Activated CD8-positive, alpha-beta memory T cell treated with anti-CD3 and anti-CD28 coated beads, Interleukin-2, amount 50 U/mL, for 1 hour (primary cell): ENCODE data around the gene ADIRF.
"Not testable (repeated sequence)": the region's sequence is repeated elsewhere in the genome, so short reads cannot be mapped to it uniquely, and the experiment has no call there.

ENCODE experiments used
- DNase-seq: peaks from one replicate; pipeline ENCODE4 v3.0.0-alpha.2; 2020; ENCODE audit errors: extremely low read depth

Gene ADIRF

GRCh38 chr10:86968271-86968993, at the start of gene ADIRF:
ADIRF (plus strand) TSS chr10:86968482; CDS start chr10:86968545, 63 bp downstream.
- no peak for DNase-seq

GRCh38 chr10:86922553-86922961, 45.7 kb upstream of the ADIRF start:
- DNase-seq = no peak

GRCh38 chr10:86929468-86930380, 38.6 kb upstream of the ADIRF start:
- DNase-seq = no peak

GRCh38 chr10:86931872-86932271, 36.4 kb upstream of the ADIRF start:
- DNase-seq = no peak

GRCh38 chr10:86932674-86933073, 35.6 kb upstream of the ADIRF start:
- DNase-seq = no peak

- not testable (repeated sequence) for DNase-seq
These were observed 34.0 kb upstream of the ADIRF start for GRCh38 chr10:86934162-86934711.

GRCh38 chr10:86936661-86937501, 31.4 kb upstream of the ADIRF start:
- DNase-seq = no peak

GRCh38 chr10:86937502-86938154, 30.7 kb upstream of the ADIRF start:
- no peak for DNase-seq

- DNase-seq = no peak
These were observed 30.0 kb upstream of the ADIRF start for GRCh38 chr10:86938260-86938659.

- not testable (repeated sequence) for DNase-seq
These were observed 28.2 kb upstream of the ADIRF start for GRCh38 chr10:86940076-86940475.

- DNase-seq = no peak
These were observed 27.6 kb upstream of the ADIRF start for GRCh38 chr10:86940677-86941076.

GRCh38 chr10:86941426-86941825, 26.9 kb upstream of the ADIRF start:
- no peak for DNase-seq

- DNase-seq = no peak
These were observed 26.3 kb upstream of the ADIRF start for GRCh38 chr10:86941991-86942421.

GRCh38 chr10:86942441-86943315, 25.6 kb upstream of the ADIRF start:
- no peak for DNase-seq

- DNase-seq = no peak
These were observed 24.8 kb upstream of the ADIRF start for GRCh38 chr10:86943316-86944030.

- no peak for DNase-seq
These were observed 24.3 kb upstream of the ADIRF start for GRCh38 chr10:86944031-86944419.

- no peak for DNase-seq
These were observed 23.8 kb upstream of the ADIRF start for GRCh38 chr10:86944471-86944870.

- no peak for DNase-seq
These were observed 23.4 kb upstream of the ADIRF start for GRCh38 chr10:86944907-86945306.
